HG02763 (cell line): Measurements from ENCODE around the gene CLEC16A.
"Not testable (repeated sequence)": the region's sequence is repeated elsewhere in the genome, so short reads cannot be mapped to it uniquely, and the experiment has no call there.

ENCODE experiments used
- ATAC-seq: cut with Tn5 transposase; IDR thresholded peaks from one replicate; pipeline ENCODE4 v1.9.1; 2021; ENCODE audit warnings: mild to moderate bottlenecking, moderate library complexity; ENCODE audit not compliant: unreplicated experiment

Gene CLEC16A

GRCh38 chr16:11094075-11094856 is 149.9 kb downstream of the CLEC16A start:
- ATAC-seq: peak; percentile 67

- no peak for ATAC-seq
These were observed 150.6 kb downstream of the CLEC16A start for GRCh38 chr16:11094857-11095565.

GRCh38 chr16:11095935-11096334 is 151.6 kb downstream of the CLEC16A start:
- no peak for ATAC-seq

- no peak for ATAC-seq
These were observed 152.9 kb downstream of the CLEC16A start for GRCh38 chr16:11097094-11097786.

- no peak for ATAC-seq
These were observed 153.4 kb downstream of the CLEC16A start for GRCh38 chr16:11097787-11098167.

GRCh38 chr16:11098601-11099390 is 154.4 kb downstream of the CLEC16A start:
- ATAC-seq: no peak

- ATAC-seq: peak; percentile 31
These were observed 155.4 kb downstream of the CLEC16A start for GRCh38 chr16:11099672-11100205.

GRCh38 chr16:11100239-11100750 is 155.9 kb downstream of the CLEC16A start:
- peak; percentile 48 for ATAC-seq

GRCh38 chr16:11101283-11101682 is 156.9 kb downstream of the CLEC16A start:
- no peak for ATAC-seq

- no peak for ATAC-seq
These were observed 157.5 kb downstream of the CLEC16A start for GRCh38 chr16:11101695-11102522.

GRCh38 chr16:11102523-11102898 is 158.1 kb downstream of the CLEC16A start:
- no peak for ATAC-seq

GRCh38 chr16:11103301-11103700 is 158.9 kb downstream of the CLEC16A start:
- ATAC-seq: not testable (repeated sequence)

GRCh38 chr16:11104168-11105037 is 160.0 kb downstream of the CLEC16A start:
- ATAC-seq: no peak

GRCh38 chr16:11105038-11105903 is 160.9 kb downstream of the CLEC16A start:
- peak; percentile 44 for ATAC-seq

GRCh38 chr16:11106726-11107125 is 162.4 kb downstream of the CLEC16A start:
- ATAC-seq: no peak

- ATAC-seq: no peak
These were observed 163.6 kb downstream of the CLEC16A start for GRCh38 chr16:11107780-11108465.

- ATAC-seq: no peak
These were observed 164.1 kb downstream of the CLEC16A start for GRCh38 chr16:11108466-11108805.
